K562 (cell line): ENCODE results near the gene ANP32B. TPM values are rescaled to one million over a fixed set of nuclear protein-coding genes. Genes with fewer than 3 reads are reported as not detected.

Experiments used
- ATF7 ChIP-seq: fragments of 450-650 bp; IDR thresholded peaks from 2 replicates; pipeline ENCODE4 v1.7.1; 2014; ENCODE audit warnings: mild to moderate bottlenecking, moderate library complexity
- FOS ChIP-seq: IDR thresholded peaks from 3 replicates; pipeline ENCODE4 v1.6.1; 2011; ENCODE audit not compliant: insufficient read length; ENCODE audit errors: extremely low read depth
- GTF2E2 ChIP-seq: fragments of 200-800 bp; sonication (Bioruptor generic); IDR thresholded peaks from 2 replicates; pipeline ENCODE4 v1.6.1; 2016; ENCODE audit warnings: missing genetic modification characterization, missing compliant biosample characterization
- MAZ ChIP-seq, 2 experiments: fragments of 450-650 bp in 1 of 2; sonication (generic) in 1 of 2; formaldehyde crosslinking; IDR thresholded peaks in 1 of 2; conservative IDR thresholded peaks in 1 of 2; 2 replicates each; pipeline versions ENCODE4 v1.4.0 to v1.5.0; 2020; ENCODE audit warnings: mild to moderate bottlenecking in 1 of 2, missing genetic modification reagents in 1 of 2
- NFYB ChIP-seq: IDR thresholded peaks from 2 replicates; pipeline ENCODE4 v1.6.1; 2011; ENCODE audit warnings: mild to moderate bottlenecking, moderate library complexity; ENCODE audit not compliant: insufficient read length; ENCODE audit errors: extremely low read depth
- NR1H2 ChIP-seq: sonication (generic); formaldehyde crosslinking; IDR thresholded peaks from 2 replicates; pipeline ENCODE4 v1.4.0; 2020; ENCODE audit warnings: mild to moderate bottlenecking, missing genetic modification reagents
- POLR2H ChIP-seq: IDR thresholded peaks from 2 replicates; pipeline ENCODE4 v1.6.1; 2016; ENCODE audit warnings: missing genetic modification characterization, low read depth, mild to moderate bottlenecking, control low read depth, missing compliant biosample characterization, moderate library complexity
- PYGO2 ChIP-seq: fragments of 450-650 bp; IDR thresholded peaks from 2 replicates; pipeline ENCODE4 v1.6.1; 2016; ENCODE audit warnings: mild to moderate bottlenecking, missing genetic modification characterization, moderate library complexity, missing compliant biosample characterization
- SIN3A ChIP-seq, 2 experiments: fragments of 150-350 bp in 1 of 2; IDR thresholded peaks; 2 replicates each; pipeline ENCODE4 v1.6.1; 2011 to 2016; ENCODE audit warnings: borderline replicate concordance in 2 of 2, low read depth in 2 of 2, low read length in 2 of 2, mild to moderate bottlenecking in 2 of 2, moderate library complexity in 2 of 2; ENCODE audit not compliant: control insufficient read depth in 1 of 2
- SNAPC5 ChIP-seq: fragments of 250-450 bp; sonication (Bioruptor Pico); IDR thresholded peaks from 2 replicates; pipeline ENCODE4 v1.8.0; 2021; ENCODE audit warnings: moderate library complexity, mild to moderate bottlenecking, inconsistent platforms
- TAF7 ChIP-seq: fragments of 450-650 bp; IDR thresholded peaks from 2 replicates; pipeline ENCODE4 v1.6.1; 2016; ENCODE audit warnings: missing genetic modification characterization, missing compliant biosample characterization
- TAF9B ChIP-seq: fragments of 450-650 bp; IDR thresholded peaks from 2 replicates; pipeline ENCODE4 v1.6.1; 2018; ENCODE audit warnings: mild to moderate bottlenecking; ENCODE audit not compliant: partially characterized antibody
- TBP ChIP-seq: optimal IDR thresholded peaks from 2 replicates; pipeline ENCODE3; 2011; ENCODE audit warnings: low read depth, low read length, improper control_type of control experiment
- TEAD4 ChIP-seq, 2 experiments: sonication (generic) in 1 of 2; formaldehyde crosslinking in 1 of 2; IDR thresholded peaks; 2 replicates each; pipeline versions ENCODE4 v1.6.1 to v1.8.0; 2012 to 2022; ENCODE audit warnings: borderline replicate concordance in 1 of 2, inconsistent platforms in 1 of 2, low read length in 1 of 2, mild to moderate bottlenecking in 1 of 2, missing genetic modification reagents in 1 of 2
- ZC3H8 ChIP-seq: fragments of 450-650 bp; IDR thresholded peaks from 2 replicates; pipeline ENCODE4 v1.6.1; 2017
- ZNF24 ChIP-seq: fragments of 450-650 bp; IDR thresholded peaks from 2 replicates; pipeline ENCODE4 v1.6.1; 2016
- ZNF318 ChIP-seq, 2 experiments: fragments of 450-650 bp; IDR thresholded peaks; 2 replicates each; pipeline ENCODE4 v1.6.1; 2016; ENCODE audit warnings: mild to moderate bottlenecking in 2 of 2, borderline replicate concordance in 1 of 2, low read depth in 1 of 2, moderate library complexity in 1 of 2
- ZNF589 ChIP-seq: fragments of 200-800 bp; sonication (Bioruptor generic); IDR thresholded peaks from 2 replicates; pipeline ENCODE4 v1.6.1; 2016; ENCODE audit warnings: low read depth, missing genetic modification characterization, missing compliant biosample characterization
- polyA plus RNA-seq, 8 experiments: library from polyadenylated mRNA; depleted of rRNA in 4 of 8; stranded (reverse) in 5 of 8; unstranded in 3 of 8; fragments of >200 nt; fragmentation: Nextera tagmentation in 2 of 8; fragmentation: Illumina TruSeq in 1 of 8; extraction: Ambion mirVana in 2 of 8; extraction: Trizol in 1 of 8; gene quantifications; 2 replicates each; pipeline versions ENCODE4 v1.2.1 to v1.2.3, GENCODE V29; 2011 to 2014; ENCODE audit warnings: inconsistent platforms in 1 of 8, missing spikeins in 1 of 8
- total RNA-seq, 7 experiments: library from RNA; depleted of rRNA in 6 of 7; stranded (reverse); fragments of >200 nt in 6 of 7; fragmentation: Illumina TruSeq in 2 of 7; extraction: Trizol in 2 of 7; gene quantifications; 2 replicates each; pipeline versions ENCODE4 v1.2.1 to v1.2.3, GENCODE V29; 2011 to 2021; ENCODE audit warnings: low replicate concordance in 1 of 7

The ANP32B gene
- total and polyA plus RNA-seq, 9 of the 15 experiments (the other 6 are each of a cell fraction or from before 2014, with no cell fraction given), result 68.9 to 815 (median 141) TPM

- TF ChIP-seq ZNF318 (IDR thresholded peaks at IDR 0.05; ENCODE audit: borderline replicate concordance in 1 of 2, low read depth in 1 of 2) (0 out of 4 replicates have a peak, but pooled peaks of 1 of the 2 experiments have one; percentile 2), FOS (peak; percentile 4), SIN3A (IDR thresholded peaks at IDR 0.05; ENCODE audit: borderline replicate concordance in 2 of 2, control insufficient read depth in 1 of 2, low read depth in 2 of 2, low read length in 2 of 2) (peak in 1 of 2 experiments; percentile 35; a peak in 1 of 4 replicates), GTF2E2 (tag) (peak; percentile 73), TEAD4 (IDR thresholded peaks at IDR 0.05; ENCODE audit: low read length) (peak; percentile 34; the same call in 1 of the 2 replicates), TEAD4 (CRISPR knock-in tag; IDR thresholded peaks at IDR 0.05; ENCODE audit: borderline replicate concordance) (no peak), NR1H2 (CRISPR knock-in tag) (no peak), TAF9B (peak; percentile 89), ZNF24 (no peak), ATF7 (peak; percentile 59), PYGO2 (tag) (0 out of 2 replicates have a peak, but pooled peaks have one; percentile 47), TAF7 (tag) (peak; percentile 60; the same call in 1 of the 2 replicates), NFYB (peak; percentile 46), POLR2H (tag) (peak; percentile 92), SNAPC5 (no peak), MAZ (CRISPR knock-in tag; conservative IDR thresholded peaks at IDR 0.05 in 1 of 2, IDR thresholded peaks at IDR 0.05 in 1 of 2) (0 out of 4 replicates have a peak, but pooled peaks of 1 of the 2 experiments have one; percentile 8), ZNF589 (CRISPR knock-in tag) (peak; percentile 90; the same call in 1 of the 2 replicates), ZC3H8 (no peak), TBP (peak; percentile 53)
Observed at GRCh38 chr9:98045234-98046179, 62.4 kb downstream of the ANP32B start (continued).
